B cell (primary cell): ENCODE data around the gene FOXP3. TPM values are rescaled to one million over a fixed set of nuclear protein-coding genes. Genes with fewer than 3 reads are reported as not detected.

Experiments
- ATAC-seq: fragments of 200-7000 bp; cut with Tn5 transposase; one replicate; pipeline ENCODE4 v1.10.0; 2021; ENCODE audit warnings: low read depth, mild to moderate bottlenecking, moderate number of reproducible peaks, moderate library complexity
- CTCF ChIA-PET: fragments of 350-600 bp; sonication (Branson Sonifier 250); formaldehyde crosslinking; loops from one replicate; lab custom pipeline; 2021; ENCODE audit warnings: antibody characterized with exemption, inconsistent platforms; lab: Charles Lee
- POLR2A ChIA-PET: fragments of 350-600 bp; sonication (Branson Sonifier 250); formaldehyde crosslinking; loops from one replicate; lab custom pipeline; 2021; ENCODE audit warnings: antibody characterized with exemption; lab: Charles Lee
- DNase-seq: peaks from one replicate; pipeline ENCODE4 v3.0.0; 2013
- H2AFZ ChIP-seq: 2 replicates; pipeline ENCODE4 v1.6.1; 2012; ENCODE audit warnings: mild to moderate bottlenecking, low read depth, low read length; ENCODE audit not compliant: insufficient read depth, poor library complexity, severe bottlenecking
- H3K27ac ChIP-seq, 2 donors: 1 replicate in 1 of 2; 2 replicates in 1 of 2; pipeline ENCODE4 v1.5.1; 2012 to 2013; ENCODE audit warnings: low read length in 2 of 2, mild to moderate bottlenecking in 2 of 2, moderate library complexity in 1 of 2
- H3K27me3 ChIP-seq, 4 experiments: fragments of 200-600 bp in 1 of 4; sonication (generic) in 1 of 4; replicated peaks in 1 of 4; 1 replicate in 2 of 4; 2 replicates in 2 of 4; pipeline versions ENCODE4 v1.6.1 to v1.7.0; 2013 to 2016; ENCODE audit warnings: low read length in 3 of 4, mild to moderate bottlenecking in 2 of 4, mixed read lengths in 1 of 4, moderate library complexity in 1 of 4; ENCODE audit not compliant: insufficient read depth in 4 of 4, control insufficient read depth in 3 of 4; ENCODE audit errors: control extremely low read depth in 1 of 4
- H3K36me3 ChIP-seq, 2 experiments: replicated peaks in 1 of 2; 1 replicate in 1 of 2; 2 replicates in 1 of 2; pipeline versions ENCODE4 v1.6.1 to v1.7.1; 2013; ENCODE audit warnings: low read length in 1 of 2; ENCODE audit not compliant: insufficient read depth in 2 of 2, control insufficient read depth in 1 of 2; ENCODE audit errors: control extremely low read depth in 1 of 2, extremely low read depth in 1 of 2
- H3K4me1 ChIP-seq, 2 donors: fragments of 200-600 bp in 1 of 2; sonication (generic) in 1 of 2; 1 replicate in 1 of 2; 2 replicates in 1 of 2; pipeline versions ENCODE4 v1.5.1 to v1.6.1; 2013 to 2017; ENCODE audit warnings: low read length in 2 of 2; ENCODE audit not compliant: control insufficient read depth in 2 of 2, insufficient read depth in 2 of 2
- H3K4me2 ChIP-seq: replicated peaks from 2 replicates; pipeline ENCODE3; 2012; ENCODE audit warnings: mild to moderate bottlenecking, low read depth, low read length; ENCODE audit not compliant: poor library complexity, severe bottlenecking
- H3K4me3 ChIP-seq, 5 experiments: fragments of 200-600 bp in 1 of 5; sonication (generic) in 1 of 5; 1 replicate in 3 of 5; 2 replicates in 2 of 5; pipeline versions ENCODE4 v1.5.1 to v1.7.0; 2011 to 2016; ENCODE audit warnings: low read length in 4 of 5, mild to moderate bottlenecking in 4 of 5, low read depth in 2 of 5, control low read depth in 1 of 5, moderate library complexity in 1 of 5; ENCODE audit not compliant: insufficient read depth in 1 of 5; ENCODE audit errors: control extremely low read depth in 1 of 5, extremely low read depth in 1 of 5
- H3K79me2 ChIP-seq: fragments of 200-600 bp; sonication (generic); one replicate; pipeline ENCODE4 v1.6.0; 2016; ENCODE audit warnings: low read length; ENCODE audit not compliant: control insufficient read depth, insufficient read depth
- H3K9ac ChIP-seq: fragments of 200-600 bp; sonication (generic); 2 replicates; pipeline ENCODE4 v1.6.1; 2017; ENCODE audit warnings: mild to moderate bottlenecking, low read length, moderate library complexity
- H3K9me3 ChIP-seq, 3 donors: one replicate each; pipeline versions ENCODE4 v1.6.1 to v1.7.1; 2013; ENCODE audit warnings: low read length in 2 of 3; ENCODE audit not compliant: control insufficient read depth in 2 of 3, insufficient read depth in 1 of 3; ENCODE audit errors: control extremely low read depth in 1 of 3
- H4K20me1 ChIP-seq: 2 replicates; pipeline ENCODE4 v1.6.0; 2012; ENCODE audit warnings: mild to moderate bottlenecking, low read length; ENCODE audit not compliant: insufficient read depth, control insufficient read depth, poor library complexity, severe bottlenecking
- H3K27ac Mint-ChIP-seq: one replicate; pipeline ENCODE4 v1.8.0; 2021; ENCODE audit warnings: mixed read lengths
- H3K27me3 Mint-ChIP-seq: one replicate; pipeline ENCODE4 v1.8.0; 2021; ENCODE audit warnings: mixed read lengths
- H3K4me1 Mint-ChIP-seq: one replicate; pipeline ENCODE4 v1.8.0; 2021; ENCODE audit warnings: mixed read lengths
- H3K4me3 Mint-ChIP-seq: one replicate; pipeline ENCODE4 v1.8.0; 2021; ENCODE audit warnings: mixed read lengths
- H3K9me3 Mint-ChIP-seq: one replicate; pipeline ENCODE4 v1.8.0; 2022; ENCODE audit warnings: mixed read lengths; ENCODE audit not compliant: insufficient read depth
- EZH2 ChIP-seq: IDR thresholded peaks from 2 replicates; pipeline ENCODE4 v1.6.1; 2012; ENCODE audit warnings: borderline replicate concordance, low read depth, mild to moderate bottlenecking, moderate library complexity, low read length; ENCODE audit not compliant: insufficient read depth, poor library complexity, severe bottlenecking
- WGBS: methylation state at CpG from one replicate; pipeline ENCODE4 v1.1.5; 2013; ENCODE audit warnings: missing lambda C conversion rate; ENCODE audit not compliant: insufficient coverage; 5-methylcytosine and 5-hydroxymethylcytosine counted together
- intact Hi-C: fragments of 100-400 bp; cut with micrococcal nuclease; formaldehyde crosslinking; loops from one replicate; pipeline ENCODE4 v1.10.0; 2022
- polyA plus RNA-seq: library from polyadenylated mRNA; depleted of rRNA; stranded (reverse); fragments of >200 nt; gene quantifications from 2 replicates; pipeline ENCODE4 v1.2.3, GENCODE V29; 2012
- total RNA-seq, 2 donors: library from RNA; stranded (reverse); fragments of 120-200 nt in 1 of 2; gene quantifications; 1 replicate in 1 of 2; 2 replicates in 1 of 2; pipeline versions ENCODE4 v1.2.3 to v1.2.4, GENCODE V29; 2013 to 2022
- TF ChIP-seq, protein P1 (sequence below): fragments of 200-600 bp; IDR thresholded peaks from one replicate; pipeline ENCODE4 v1.8.0; 2022; ENCODE audit warnings: antibody characterized with exemption, mild to moderate bottlenecking

Gene FOXP3
- total and polyA plus RNA-seq, 2 donors (not counting 1 experiment from before 2014, with no cell fraction given), result 0.03 TPM; not detected in 1

DNA sequence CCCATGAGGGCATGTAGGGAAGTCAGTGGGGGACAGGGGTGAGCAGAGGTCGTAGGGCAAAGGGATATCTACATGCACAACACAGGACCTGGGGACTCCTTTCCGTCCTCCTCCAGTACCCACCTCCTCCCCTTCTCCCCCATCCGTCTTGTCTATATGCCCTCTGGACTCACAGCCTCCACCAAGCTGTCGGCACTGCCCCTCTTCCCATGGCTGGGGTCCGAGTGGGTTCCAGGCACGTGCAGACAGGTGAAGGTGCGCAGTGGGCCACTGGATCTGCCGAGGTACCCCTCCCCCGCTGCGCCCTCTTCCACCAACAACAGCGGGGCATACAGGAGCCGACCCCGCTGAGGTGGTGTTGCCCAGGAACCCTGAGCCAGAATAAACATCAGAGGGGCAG, 59.1 kb downstream of the FOXP3 start:
- 89% methylated on average over 4 of the region's 13 CpGs for WGBS
- Histone ChIP-seq H3K27me3 (no peaks in the 10 kb centered on the region), H2AFZ (no peak overlapping the region), H3K4me3 (no peak overlapping the region), H3K4me1 (peaks cover 3 to 4% of the 10 kb centered on the region in 2 donors), H3K79me2 (no peaks in the 10 kb centered on the region), H3K9me3 (no peaks in the 10 kb centered on the region), H3K9ac (no peak overlapping the region), H3K36me3 (no peaks in the 10 kb centered on the region), H3K4me2 (no peak overlapping the region), H3K27ac (no peak overlapping the region), H4K20me1 (no peaks in the 10 kb centered on the region)
- CTCF ChIA-PET, result no interaction called here
- Mint-ChIP-seq H3K27ac (no peak overlapping the region), H3K27me3 (no peaks in the 10 kb centered on the region), H3K9me3 (no peaks in the 10 kb centered on the region), H3K4me1 (peaks cover 3% of the 10 kb centered on the region), H3K4me3 (no peak overlapping the region)
- ATAC-seq, result no peak
- TF ChIP-seq EZH2, result no peak
- TF ChIP-seq, protein P1, sequence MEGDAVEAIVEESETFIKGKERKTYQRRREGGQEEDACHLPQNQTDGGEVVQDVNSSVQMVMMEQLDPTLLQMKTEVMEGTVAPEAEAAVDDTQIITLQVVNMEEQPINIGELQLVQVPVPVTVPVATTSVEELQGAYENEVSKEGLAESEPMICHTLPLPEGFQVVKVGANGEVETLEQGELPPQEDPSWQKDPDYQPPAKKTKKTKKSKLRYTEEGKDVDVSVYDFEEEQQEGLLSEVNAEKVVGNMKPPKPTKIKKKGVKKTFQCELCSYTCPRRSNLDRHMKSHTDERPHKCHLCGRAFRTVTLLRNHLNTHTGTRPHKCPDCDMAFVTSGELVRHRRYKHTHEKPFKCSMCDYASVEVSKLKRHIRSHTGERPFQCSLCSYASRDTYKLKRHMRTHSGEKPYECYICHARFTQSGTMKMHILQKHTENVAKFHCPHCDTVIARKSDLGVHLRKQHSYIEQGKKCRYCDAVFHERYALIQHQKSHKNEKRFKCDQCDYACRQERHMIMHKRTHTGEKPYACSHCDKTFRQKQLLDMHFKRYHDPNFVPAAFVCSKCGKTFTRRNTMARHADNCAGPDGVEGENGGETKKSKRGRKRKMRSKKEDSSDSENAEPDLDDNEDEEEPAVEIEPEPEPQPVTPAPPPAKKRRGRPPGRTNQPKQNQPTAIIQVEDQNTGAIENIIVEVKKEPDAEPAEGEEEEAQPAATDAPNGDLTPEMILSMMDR, result no peak
- POLR2A ChIA-PET, result no interaction called here
- DNase-seq, result no peak
- intact Hi-C loops, result no loop called here

DNA sequence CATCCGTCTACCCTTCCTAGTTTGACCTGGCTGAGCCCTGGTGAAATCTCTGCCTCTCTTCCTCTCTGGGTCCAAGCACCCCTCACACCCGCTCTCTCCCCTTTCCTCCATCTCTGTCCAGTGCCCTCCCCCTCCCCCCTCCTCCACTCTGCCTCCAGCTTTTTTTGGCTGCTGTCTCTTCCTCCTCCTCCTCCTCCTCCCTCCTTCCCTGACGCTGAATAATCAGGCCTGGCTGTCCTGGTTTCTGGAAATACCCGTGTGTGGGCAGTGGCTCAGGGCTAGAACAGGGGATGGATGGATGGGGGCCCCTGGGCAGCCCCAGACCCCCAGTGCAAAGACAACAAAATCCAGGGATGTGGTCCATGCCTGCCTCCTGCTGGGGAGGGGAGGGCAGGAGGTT, 59.8 kb downstream of the FOXP3 start:
- Histone ChIP-seq H3K9me3 (no peaks in the 10 kb centered on the region), H2AFZ (no peak overlapping the region), H3K79me2 (no peaks in the 10 kb centered on the region), H3K4me3 (no peak overlapping the region), H3K4me2 (no peak overlapping the region), H4K20me1 (no peaks in the 10 kb centered on the region), H3K36me3 (no peaks in the 10 kb centered on the region), H3K27me3 (no peaks in the 10 kb centered on the region), H3K4me1 (peaks cover 4 to 8% of the 10 kb centered on the region in 2 donors), H3K9ac (no peak overlapping the region), H3K27ac (no peak overlapping the region)
- Mint-ChIP-seq H3K4me3 (no peak overlapping the region), H3K27me3 (no peaks in the 10 kb centered on the region), H3K27ac (no peak overlapping the region), H3K4me1 (peaks cover 4% of the 10 kb centered on the region), H3K9me3 (no peaks in the 10 kb centered on the region)
- WGBS, result 80% methylated on average over 1 of the region's 4 CpGs
- intact Hi-C loops, result no loop called here
- no peak for DNase-seq
- ChIA-PET CTCF (no interaction called here), POLR2A (no interaction called here)
- TF ChIP-seq, protein P1, result no peak
- TF ChIP-seq EZH2, result no peak
- ATAC-seq, result no peak
